Suprapubic skin (tissue), 4 donors: ENCODE measurements around the gene FAM170A.

Experiments
- EP300 ChIP-seq: sonication (generic); formaldehyde crosslinking; IDR thresholded peaks from one replicate; pipeline ENCODE4 v1.6.1; 2017; ENCODE audit warnings: antibody characterized with exemption
- POLR2AphosphoS5 ChIP-seq, 3 donors: sonication (generic); formaldehyde crosslinking; IDR thresholded peaks; one replicate each; pipeline ENCODE4 v1.6.1; 2017; ENCODE audit warnings: antibody characterized with exemption in 3 of 3
- TF ChIP-seq, protein P1 (sequence below), 2 donors: fragments of 200-600 bp in 1 of 2; fragments of 450-650 bp in 1 of 2; sonication (generic) in 1 of 2; IDR thresholded peaks; one replicate each; pipeline ENCODE4 v1.5.1; 2016 to 2019; ENCODE audit warnings: antibody characterized with exemption in 2 of 2, mild to moderate bottlenecking in 1 of 2, moderate library complexity in 1 of 2

DNA sequence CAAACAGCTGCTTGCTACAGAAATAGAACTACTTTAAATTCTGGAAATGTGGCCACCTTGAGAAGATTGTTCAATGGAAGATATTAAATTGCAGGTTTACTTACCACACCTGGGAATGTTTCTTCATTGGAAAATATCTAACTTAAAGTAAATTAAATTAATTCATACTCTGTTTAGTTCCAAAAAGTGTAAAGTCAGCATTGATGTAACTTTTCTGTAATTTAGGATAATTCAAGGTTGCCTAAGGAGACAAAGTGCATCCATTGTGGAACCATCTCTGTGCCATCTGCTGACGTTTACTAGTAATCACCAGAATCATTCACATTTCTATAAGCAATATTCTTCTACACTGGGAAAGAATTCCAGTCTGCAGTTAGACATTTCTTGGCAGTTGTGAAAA, 53.0 kb downstream of the FAM170A start:
- TF ChIP-seq, protein P1, sequence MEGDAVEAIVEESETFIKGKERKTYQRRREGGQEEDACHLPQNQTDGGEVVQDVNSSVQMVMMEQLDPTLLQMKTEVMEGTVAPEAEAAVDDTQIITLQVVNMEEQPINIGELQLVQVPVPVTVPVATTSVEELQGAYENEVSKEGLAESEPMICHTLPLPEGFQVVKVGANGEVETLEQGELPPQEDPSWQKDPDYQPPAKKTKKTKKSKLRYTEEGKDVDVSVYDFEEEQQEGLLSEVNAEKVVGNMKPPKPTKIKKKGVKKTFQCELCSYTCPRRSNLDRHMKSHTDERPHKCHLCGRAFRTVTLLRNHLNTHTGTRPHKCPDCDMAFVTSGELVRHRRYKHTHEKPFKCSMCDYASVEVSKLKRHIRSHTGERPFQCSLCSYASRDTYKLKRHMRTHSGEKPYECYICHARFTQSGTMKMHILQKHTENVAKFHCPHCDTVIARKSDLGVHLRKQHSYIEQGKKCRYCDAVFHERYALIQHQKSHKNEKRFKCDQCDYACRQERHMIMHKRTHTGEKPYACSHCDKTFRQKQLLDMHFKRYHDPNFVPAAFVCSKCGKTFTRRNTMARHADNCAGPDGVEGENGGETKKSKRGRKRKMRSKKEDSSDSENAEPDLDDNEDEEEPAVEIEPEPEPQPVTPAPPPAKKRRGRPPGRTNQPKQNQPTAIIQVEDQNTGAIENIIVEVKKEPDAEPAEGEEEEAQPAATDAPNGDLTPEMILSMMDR (IDR thresholded peaks at IDR 0.05): no peak
- TF ChIP-seq POLR2AphosphoS5 (IDR thresholded peaks at IDR 0.05) (no peak), EP300 (no peak)
